Measurements from ENCODE around the gene OGN.

DNA sequence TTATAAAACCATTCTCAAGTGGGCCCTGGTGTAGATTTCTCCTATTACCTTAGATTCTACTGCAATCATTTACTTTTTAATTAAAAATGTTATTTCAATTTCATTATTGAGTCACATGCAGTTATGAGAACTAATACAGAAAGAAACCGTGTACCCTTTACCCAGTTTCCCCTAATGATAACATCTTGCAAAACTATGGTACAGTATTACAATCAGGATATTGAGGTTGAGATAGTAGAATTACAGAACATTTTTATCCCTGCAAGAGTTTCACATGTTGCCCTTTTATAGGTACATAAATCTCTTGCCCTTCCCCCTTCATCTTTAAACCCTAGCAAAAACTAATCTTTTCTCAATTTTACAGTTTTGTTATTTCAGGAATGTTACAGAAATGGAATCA, 30.9 kb upstream of the OGN start:
- TF ChIP-seq, protein P1, sequence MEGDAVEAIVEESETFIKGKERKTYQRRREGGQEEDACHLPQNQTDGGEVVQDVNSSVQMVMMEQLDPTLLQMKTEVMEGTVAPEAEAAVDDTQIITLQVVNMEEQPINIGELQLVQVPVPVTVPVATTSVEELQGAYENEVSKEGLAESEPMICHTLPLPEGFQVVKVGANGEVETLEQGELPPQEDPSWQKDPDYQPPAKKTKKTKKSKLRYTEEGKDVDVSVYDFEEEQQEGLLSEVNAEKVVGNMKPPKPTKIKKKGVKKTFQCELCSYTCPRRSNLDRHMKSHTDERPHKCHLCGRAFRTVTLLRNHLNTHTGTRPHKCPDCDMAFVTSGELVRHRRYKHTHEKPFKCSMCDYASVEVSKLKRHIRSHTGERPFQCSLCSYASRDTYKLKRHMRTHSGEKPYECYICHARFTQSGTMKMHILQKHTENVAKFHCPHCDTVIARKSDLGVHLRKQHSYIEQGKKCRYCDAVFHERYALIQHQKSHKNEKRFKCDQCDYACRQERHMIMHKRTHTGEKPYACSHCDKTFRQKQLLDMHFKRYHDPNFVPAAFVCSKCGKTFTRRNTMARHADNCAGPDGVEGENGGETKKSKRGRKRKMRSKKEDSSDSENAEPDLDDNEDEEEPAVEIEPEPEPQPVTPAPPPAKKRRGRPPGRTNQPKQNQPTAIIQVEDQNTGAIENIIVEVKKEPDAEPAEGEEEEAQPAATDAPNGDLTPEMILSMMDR (IDR thresholded peaks at IDR 0.05; ENCODE audit: extremely low read depth in 1 of 2, insufficient read depth in 1 of 2, low read depth in 1 of 2, low read length in 2 of 2) = no peak
- TF ChIP-seq FOS (IDR thresholded peaks at IDR 0.05; ENCODE audit: borderline replicate concordance, insufficient read depth, low read length) (no peak), EZH2 (IDR thresholded peaks at IDR 0.05; ENCODE audit: borderline replicate concordance, low read depth, low read length, severe bottlenecking) (no peak), MAX (IDR thresholded peaks at IDR 0.05; ENCODE audit: insufficient read depth, insufficient read length) (no peak), POLR2AphosphoS5 (IDR thresholded peaks at IDR 0.05; ENCODE audit: insufficient read depth, low read depth, low read length) (no peak)

All from endothelial cell of umbilical vein (primary cell).